Dermis microvascular lymphatic vessel endothelial cell (primary cell): ENCODE data around the gene NLK. TPM values are rescaled to one million over a fixed set of nuclear protein-coding genes. Genes with fewer than 3 reads are reported as not detected.
A peak's percentile ranks its signal among the peaks of the same experiment; 100 is the strongest.
"Not testable (repeated sequence)": the region's sequence is repeated elsewhere in the genome, so short reads cannot be mapped to it uniquely, and the experiment has no call there.

Source experiments
- DNase-seq, 2 donors: peaks; one replicate each; pipeline versions ENCODE4 v3.0.0 to v3.0.0-alpha.2; 2010; ENCODE audit warnings: low read depth in 2 of 2
- total RNA-seq: library from RNA; depleted of rRNA; stranded (reverse); fragments of >200 nt; gene quantifications from 2 replicates; pipeline ENCODE4 v1.2.1, GENCODE V29; 2014

The NLK gene
- total RNA-seq, 1 donor from 2014 or later: 28.9 TPM

GRCh38 chr17:28155405-28155804 is 112.9 kb downstream of the NLK start:
- not testable (repeated sequence) for DNase-seq

GRCh38 chr17:28159004-28159403 is 116.5 kb downstream of the NLK start:
- DNase-seq: no peak

- DNase-seq: no peak
Measured at GRCh38 chr17:28159924-28160323, 117.4 kb downstream of the NLK start.

- no peak for DNase-seq
Measured at GRCh38 chr17:28160610-28161009, 118.1 kb downstream of the NLK start.

GRCh38 chr17:28161311-28161710 is 118.8 kb downstream of the NLK start:
- DNase-seq: no peak

GRCh38 chr17:28166478-28166877 is 124.0 kb downstream of the NLK start:
- no peak for DNase-seq

- no peak for DNase-seq
Measured at GRCh38 chr17:28169621-28170349, 127.3 kb downstream of the NLK start.

- peak in 1 of 2 donors; percentile 26 for DNase-seq
Measured at GRCh38 chr17:28170771-28171170, 128.3 kb downstream of the NLK start.

- DNase-seq: peak in 1 of 2 donors; percentile 52
Measured at GRCh38 chr17:28173031-28173561, 130.6 kb downstream of the NLK start.

GRCh38 chr17:28173801-28174200 is 131.3 kb downstream of the NLK start:
- peak; percentile 9 to 78 for DNase-seq

GRCh38 chr17:28174352-28175046 is 132.0 kb downstream of the NLK start:
- DNase-seq: no peak

GRCh38 chr17:28177351-28177750 is 134.9 kb downstream of the NLK start:
- peak in 1 of 2 donors; percentile 35 for DNase-seq

- no peak for DNase-seq
Measured at GRCh38 chr17:28178800-28179199, 136.3 kb downstream of the NLK start.

- DNase-seq: no peak
Measured at GRCh38 chr17:28180449-28180848, 138.0 kb downstream of the NLK start.

- no peak for DNase-seq
Measured at GRCh38 chr17:28181568-28181967, 139.1 kb downstream of the NLK start.

- no peak for DNase-seq
Measured at GRCh38 chr17:28182559-28182958, 140.1 kb downstream of the NLK start.

- no peak for DNase-seq
Measured at GRCh38 chr17:28185658-28186057, 143.2 kb downstream of the NLK start.

- not testable (repeated sequence) for DNase-seq
Measured at GRCh38 chr17:28186472-28186871, 144.0 kb downstream of the NLK start.

- DNase-seq: no peak
Measured at GRCh38 chr17:28187931-28188330, 145.5 kb downstream of the NLK start.

GRCh38 chr17:28188841-28189263 is 146.4 kb downstream of the NLK start:
- DNase-seq: peak in 1 of 2 donors; percentile 14

GRCh38 chr17:28189667-28190066 is 147.2 kb downstream of the NLK start:
- DNase-seq: peak in 1 of 2 donors; percentile 11

GRCh38 chr17:28191018-28191417 is 148.5 kb downstream of the NLK start:
- DNase-seq: no peak

- DNase-seq: no peak
Measured at GRCh38 chr17:28193241-28193640, 150.8 kb downstream of the NLK start.
